Activated T-helper 1 cell treated with anti-CD3 and anti-CD28 coated beads, Interleukin-12 subunit alpha, Interleukin-12 subunit beta, Interleukin-2, Interleukin-4 antibody, amounts not matched to agents 30 ng/mL and 10 ng/mL and 1 ng/mL, durations not matched to agents 14 hours and 24 hours and 36 hours (primary cell): ENCODE data around the gene OGFRL1. TPM values are rescaled to one million over a fixed set of nuclear protein-coding genes. Genes with fewer than 3 reads are reported as not detected.

Experiments
- DNase-seq: peaks from one replicate; pipeline ENCODE4 v3.0.0; 2021; ENCODE audit warnings: low spot score
- H3K27ac Mint-ChIP-seq: one replicate; pipeline ENCODE4 v1.8.0; 2021; ENCODE audit warnings: mild to moderate bottlenecking, mixed read lengths
- H3K27me3 Mint-ChIP-seq: one replicate; pipeline ENCODE4 v1.8.0; 2022; ENCODE audit warnings: mild to moderate bottlenecking, moderate library complexity, mixed read lengths; ENCODE audit not compliant: insufficient read depth
- H3K36me3 Mint-ChIP-seq: one replicate; pipeline ENCODE4 v1.8.0; 2021; ENCODE audit warnings: low read depth, mixed read lengths
- H3K4me1 Mint-ChIP-seq: one replicate; pipeline ENCODE4 v1.8.0; 2021; ENCODE audit warnings: low read depth, mixed read lengths
- H3K4me3 Mint-ChIP-seq: one replicate; pipeline ENCODE4 v1.8.0; 2021; ENCODE audit warnings: mild to moderate bottlenecking, moderate library complexity, mixed read lengths
- H3K9me3 Mint-ChIP-seq: one replicate; pipeline ENCODE4 v1.8.0; 2021; ENCODE audit warnings: mixed read lengths
- intact Hi-C: fragments of 100-400 bp; cut with micrococcal nuclease; formaldehyde crosslinking; loops from one replicate; pipeline ENCODE4 v1.15.1; 2024
- total RNA-seq: library from RNA; stranded (reverse); gene quantifications from 2 replicates; pipeline ENCODE4 v1.2.3, GENCODE V29; 2022

The OGFRL1 gene
- total RNA-seq, 1 donor from 2014 or later, result 4.8 TPM

DNA sequence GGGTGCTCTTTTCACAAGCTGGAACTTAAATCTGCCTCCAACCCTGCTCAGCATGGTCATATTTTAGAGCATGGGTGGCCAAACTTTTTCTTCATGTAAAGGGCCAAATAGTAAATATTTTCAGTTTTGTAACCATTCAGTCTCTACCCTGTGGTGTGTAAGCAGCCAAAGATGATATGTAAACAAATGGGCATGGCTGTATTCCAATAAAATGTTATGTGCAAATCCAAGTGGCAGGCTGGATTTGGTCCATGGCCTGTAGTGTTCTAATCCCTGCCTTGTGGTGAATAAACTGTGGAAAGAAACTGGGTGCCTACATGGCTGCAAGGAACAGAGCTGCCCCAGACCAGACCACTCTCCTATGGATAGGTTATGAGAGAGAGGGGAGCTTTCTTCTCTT, 32.7 kb downstream of the OGFRL1 start:
- H3K27ac Mint-ChIP-seq, result no peak overlapping the region
- H3K4me1 Mint-ChIP-seq, result no peaks in the 10 kb centered on the region
- no peaks in the 10 kb centered on the region for H3K9me3 Mint-ChIP-seq
- no peaks in the 10 kb centered on the region for H3K36me3 Mint-ChIP-seq
- peaks cover 2% of the 10 kb centered on the region for H3K27me3 Mint-ChIP-seq
- no peak for DNase-seq
- intact Hi-C loops, result no loop called here
- no peak overlapping the region for H3K4me3 Mint-ChIP-seq

DNA sequence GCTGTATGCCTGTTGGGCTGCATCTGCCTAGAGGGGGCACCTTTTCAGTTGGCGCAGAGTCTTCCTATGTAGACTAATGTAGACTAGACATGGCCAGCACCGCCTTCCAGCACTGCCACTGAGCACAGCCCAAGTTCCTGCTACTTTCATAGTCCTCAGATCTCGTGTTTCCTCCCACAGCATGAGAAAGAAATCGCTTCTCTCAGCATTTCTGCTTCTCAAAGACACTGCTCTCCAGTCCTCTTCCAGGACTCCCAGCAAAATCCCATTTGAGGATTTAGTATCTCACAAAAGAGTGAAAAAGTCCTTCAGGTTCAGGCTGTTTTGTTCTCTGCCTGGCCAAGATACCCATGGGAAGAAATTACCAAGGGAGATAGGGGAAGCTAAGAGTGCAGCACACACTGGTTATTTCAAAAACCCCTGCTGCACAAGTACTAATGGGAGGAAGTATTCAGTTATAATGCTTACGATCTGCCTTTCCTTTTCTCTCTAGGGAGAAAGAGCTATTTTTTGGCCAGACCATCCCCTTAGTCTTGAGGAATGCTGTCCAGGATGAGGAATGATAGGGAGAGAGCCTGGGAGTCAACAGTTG, 35.7 kb downstream of the OGFRL1 start:
- Mint-ChIP-seq H3K36me3 (no peaks in the 10 kb centered on the region), H3K4me3 (no peak overlapping the region), H3K4me1 (no peaks in the 10 kb centered on the region), H3K9me3 (no peaks in the 10 kb centered on the region), H3K27me3 (peaks cover 3% of the 10 kb centered on the region), H3K27ac (no peak overlapping the region)
- intact Hi-C loops, result no loop called here
- no peak for DNase-seq

DNA sequence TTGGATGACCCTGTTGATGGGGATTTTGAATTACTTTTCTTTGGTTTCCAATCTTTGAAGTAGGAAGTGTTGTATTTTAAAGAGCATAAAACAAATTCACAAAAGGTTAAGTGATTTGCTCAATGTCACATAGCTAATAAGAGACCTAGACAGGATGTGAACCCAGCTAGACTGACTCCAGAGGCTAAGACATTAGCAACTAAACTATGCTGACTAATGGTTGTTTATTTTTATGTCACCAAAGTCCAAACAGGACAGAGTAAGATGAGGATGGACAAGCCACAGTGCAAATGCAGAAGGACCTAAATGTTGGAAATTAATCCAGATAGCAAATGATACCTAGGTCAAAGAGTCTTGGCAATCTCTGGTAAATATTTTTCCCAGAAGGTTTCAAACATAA, 38.0 kb downstream of the OGFRL1 start:
- Mint-ChIP-seq H3K27ac (no peak overlapping the region), H3K9me3 (no peaks in the 10 kb centered on the region), H3K27me3 (peaks cover 3% of the 10 kb centered on the region), H3K4me3 (no peak overlapping the region), H3K4me1 (no peaks in the 10 kb centered on the region), H3K36me3 (no peaks in the 10 kb centered on the region)
- intact Hi-C loops, result no loop called here
- DNase-seq, result no peak

DNA sequence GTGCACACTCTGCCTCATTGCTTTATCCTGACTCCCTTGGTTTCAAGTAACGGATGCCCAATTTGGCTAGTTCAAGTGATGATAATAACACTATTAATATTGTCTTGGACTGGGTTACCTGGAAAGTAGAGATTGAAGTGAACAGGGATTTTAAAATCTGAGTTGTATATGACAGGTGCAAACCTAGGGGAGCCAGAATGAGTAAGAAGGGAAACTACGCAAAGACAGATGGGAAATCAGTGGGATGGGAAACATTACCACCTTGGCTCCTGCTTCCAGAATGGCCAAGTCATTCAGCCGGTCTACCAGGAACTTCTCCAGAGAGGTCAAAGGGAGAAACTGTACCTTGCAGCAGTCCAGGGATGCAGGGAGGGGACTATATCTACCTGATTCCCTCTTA, 41.9 kb downstream of the OGFRL1 start:
- H3K9me3 Mint-ChIP-seq, result no peaks in the 10 kb centered on the region
- no peaks in the 10 kb centered on the region for H3K4me1 Mint-ChIP-seq
- no peak overlapping the region for H3K27ac Mint-ChIP-seq
- no peaks in the 10 kb centered on the region for H3K36me3 Mint-ChIP-seq
- DNase-seq, result no peak
- intact Hi-C loops, result no loop called here
- H3K27me3 Mint-ChIP-seq, result peaks cover 2% of the 10 kb centered on the region
- H3K4me3 Mint-ChIP-seq, result no peak overlapping the region

DNA sequence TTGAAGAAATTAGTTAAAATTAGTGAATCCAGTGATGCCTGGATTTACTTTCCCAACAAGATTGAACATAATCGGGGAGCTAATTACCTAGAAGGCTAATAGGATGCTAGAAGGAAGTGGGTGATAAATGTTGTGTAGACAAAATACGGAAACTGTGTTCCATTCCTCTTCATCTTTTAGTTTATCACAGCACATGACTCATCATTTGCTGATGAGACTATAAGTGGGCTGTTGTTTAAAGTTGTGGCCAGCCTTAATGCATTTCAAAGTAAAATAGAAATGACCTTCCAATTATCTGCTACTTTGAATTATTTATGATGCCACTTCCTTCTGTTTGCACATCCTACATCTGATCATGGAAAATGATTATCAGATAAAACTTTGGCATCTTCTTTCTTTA, 43.4 kb downstream of the OGFRL1 start:
- Mint-ChIP-seq H3K36me3 (no peaks in the 10 kb centered on the region), H3K27ac (no peak overlapping the region), H3K9me3 (no peaks in the 10 kb centered on the region), H3K4me1 (no peaks in the 10 kb centered on the region), H3K27me3 (peaks cover 2% of the 10 kb centered on the region), H3K4me3 (no peak overlapping the region)
- intact Hi-C loops, result no loop called here
- no peak for DNase-seq

DNA sequence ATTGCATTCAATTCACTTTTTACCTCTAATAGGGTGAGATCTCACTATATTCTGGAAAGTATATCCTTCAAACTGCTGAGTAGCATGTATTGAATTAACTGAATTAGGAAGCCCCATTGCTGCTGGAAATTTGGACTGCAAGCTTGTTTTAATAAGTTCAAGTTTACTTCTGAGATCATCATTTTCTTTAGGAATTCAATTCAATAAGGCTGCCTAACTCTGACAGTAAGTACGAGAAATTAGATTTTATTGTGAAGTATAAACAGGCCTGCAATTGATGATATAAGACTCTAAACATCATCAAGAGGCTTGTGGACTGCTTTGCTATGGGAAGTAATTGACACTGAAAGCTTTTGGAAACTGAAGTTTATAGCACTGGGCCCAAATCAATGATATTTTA, 44.4 kb downstream of the OGFRL1 start:
- Mint-ChIP-seq H3K9me3 (no peaks in the 10 kb centered on the region), H3K36me3 (no peaks in the 10 kb centered on the region), H3K4me1 (no peaks in the 10 kb centered on the region), H3K27ac (no peak overlapping the region), H3K4me3 (no peak overlapping the region), H3K27me3 (no peaks in the 10 kb centered on the region)
- intact Hi-C loops, result no loop called here
- no peak for DNase-seq

DNA sequence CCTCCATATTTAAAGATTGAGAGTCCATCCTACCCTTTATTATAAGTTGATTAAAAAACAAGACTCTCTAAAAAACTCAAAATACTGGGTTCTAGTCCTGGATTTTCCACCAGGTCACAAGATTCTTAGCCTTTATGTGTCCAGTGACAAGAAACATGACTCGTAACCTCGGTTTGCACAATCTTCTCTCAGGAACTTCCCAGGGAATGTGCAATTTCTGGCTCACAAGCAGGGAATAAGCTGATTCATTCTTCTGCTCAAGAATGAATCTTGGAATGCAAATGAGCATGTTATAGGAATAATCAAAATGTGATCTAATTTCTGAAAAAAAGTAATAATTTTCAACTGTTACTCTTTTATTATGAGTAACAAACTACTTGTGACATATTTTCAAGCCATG, 45.1 kb downstream of the OGFRL1 start:
- H3K4me1 Mint-ChIP-seq, result no peaks in the 10 kb centered on the region
- no peak for DNase-seq

DNA sequence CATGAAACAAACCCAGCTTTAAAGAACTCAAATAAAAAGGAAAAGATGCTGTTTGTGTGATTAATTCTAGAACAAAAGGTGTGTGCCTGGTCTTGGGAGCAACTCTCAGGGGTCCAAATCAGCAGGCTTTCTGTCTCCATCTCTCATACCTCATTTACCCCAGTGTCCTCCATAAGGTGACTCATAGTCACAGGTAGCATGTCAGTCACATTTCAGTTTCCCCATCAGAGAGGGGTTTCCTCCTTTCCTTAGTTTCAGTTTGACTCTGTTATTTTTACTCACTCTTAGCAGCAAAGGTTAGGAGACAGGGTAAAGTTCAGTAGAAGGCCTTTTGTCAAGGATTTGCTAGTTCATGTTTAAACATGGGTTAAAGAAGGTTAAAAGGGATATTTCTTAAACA, 46.2 kb downstream of the OGFRL1 start:
- Mint-ChIP-seq H3K27me3 (no peaks in the 10 kb centered on the region), H3K9me3 (no peaks in the 10 kb centered on the region), H3K27ac (no peak overlapping the region), H3K36me3 (no peaks in the 10 kb centered on the region), H3K4me3 (no peak overlapping the region), H3K4me1 (no peaks in the 10 kb centered on the region)
- DNase-seq, result no peak
- intact Hi-C loops, result no loop called here

More for the DNA sequence above, 45.1 kb downstream of the OGFRL1 start:
- intact Hi-C loops, result no loop called here
- Mint-ChIP-seq H3K36me3 (no peaks in the 10 kb centered on the region), H3K4me3 (no peak overlapping the region), H3K9me3 (no peaks in the 10 kb centered on the region), H3K27me3 (no peaks in the 10 kb centered on the region), H3K27ac (no peak overlapping the region)

DNA sequence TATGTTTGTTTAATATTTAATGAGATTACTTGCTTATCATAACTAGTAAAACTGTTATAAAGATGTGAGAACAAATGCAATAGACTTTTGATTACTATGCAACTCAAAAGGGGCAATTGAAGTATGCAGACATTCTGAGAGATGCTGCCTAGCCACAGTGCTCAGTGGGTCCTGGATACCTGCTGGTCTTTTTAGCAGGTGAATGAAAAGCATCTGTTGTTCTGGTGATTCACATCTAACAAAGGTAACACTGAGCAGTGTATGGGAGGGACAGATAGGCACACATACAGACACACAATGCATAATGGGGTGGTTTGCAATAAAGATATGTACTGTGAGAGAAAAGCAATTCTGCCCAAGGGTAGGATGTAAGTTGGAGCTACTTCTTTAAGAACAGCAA, 46.9 kb downstream of the OGFRL1 start:
- H3K36me3 Mint-ChIP-seq, result no peaks in the 10 kb centered on the region
- no peak for DNase-seq
- H3K27me3 Mint-ChIP-seq, result no peaks in the 10 kb centered on the region
- no peak overlapping the region for H3K4me3 Mint-ChIP-seq
- H3K27ac Mint-ChIP-seq, result no peak overlapping the region
- no peaks in the 10 kb centered on the region for H3K4me1 Mint-ChIP-seq
- intact Hi-C loops, result no loop called here
- H3K9me3 Mint-ChIP-seq, result no peaks in the 10 kb centered on the region

DNA sequence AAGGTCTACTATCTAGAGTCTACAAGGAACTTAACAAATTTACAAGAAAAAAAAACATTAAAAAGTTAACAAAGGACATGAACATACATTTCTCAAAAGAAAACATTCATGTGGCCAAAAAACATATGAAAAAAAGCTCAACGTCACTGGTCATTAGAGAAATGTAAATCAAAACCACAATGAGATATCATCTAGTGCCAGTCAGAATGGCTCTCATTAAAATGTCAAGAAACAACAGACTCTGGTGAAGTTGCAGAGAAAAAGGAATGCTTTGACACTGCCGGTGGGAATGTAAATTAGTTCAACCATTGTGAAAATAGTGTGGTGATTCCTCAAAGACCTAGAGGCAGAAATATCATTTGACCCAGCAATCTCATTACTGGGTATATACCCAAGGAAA, 48.3 kb downstream of the OGFRL1 start:
- Mint-ChIP-seq H3K27me3 (no peaks in the 10 kb centered on the region), H3K27ac (no peak overlapping the region), H3K9me3 (no peaks in the 10 kb centered on the region), H3K36me3 (no peaks in the 10 kb centered on the region), H3K4me3 (no peak overlapping the region), H3K4me1 (no peaks in the 10 kb centered on the region)
- intact Hi-C loops, result no loop called here
- no peak for DNase-seq

DNA sequence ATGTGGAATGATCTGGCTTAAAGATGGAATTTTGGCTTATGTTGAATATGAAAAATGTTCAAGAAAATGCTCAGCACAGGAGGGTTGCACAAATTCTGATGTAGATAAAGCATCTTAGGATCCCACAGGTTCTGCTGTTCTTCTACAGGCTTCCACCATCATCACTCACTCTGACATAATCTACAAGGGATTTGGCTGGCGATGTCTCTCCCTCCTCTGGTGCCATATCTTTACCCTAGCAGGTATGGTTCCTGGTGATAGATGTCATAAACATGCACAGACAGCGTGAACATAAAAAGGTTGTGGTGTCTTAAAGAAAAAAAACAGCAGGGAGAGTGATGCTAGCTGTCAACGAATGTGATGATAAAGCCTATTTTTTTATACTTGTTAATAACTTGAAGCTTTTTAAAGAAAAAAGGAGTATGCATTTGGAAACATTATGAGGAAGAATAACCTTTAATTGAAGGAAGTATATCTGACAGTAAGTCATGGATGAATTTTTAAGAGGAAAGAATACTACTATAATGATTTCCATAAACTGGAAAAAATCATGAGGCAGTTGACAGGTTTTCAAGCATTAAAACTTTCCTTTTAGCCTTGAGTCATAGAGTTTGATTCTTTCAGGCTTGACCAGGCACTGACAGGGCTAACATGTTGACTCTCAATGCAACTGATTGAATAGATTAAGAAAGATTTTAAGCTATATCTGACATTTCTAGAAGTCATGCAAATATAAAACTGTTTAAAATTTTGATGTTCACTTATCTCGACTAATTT, 50.1 kb downstream of the OGFRL1 start:
- Mint-ChIP-seq H3K9me3 (no peaks in the 10 kb centered on the region), H3K27ac (no peak overlapping the region)

DNA sequence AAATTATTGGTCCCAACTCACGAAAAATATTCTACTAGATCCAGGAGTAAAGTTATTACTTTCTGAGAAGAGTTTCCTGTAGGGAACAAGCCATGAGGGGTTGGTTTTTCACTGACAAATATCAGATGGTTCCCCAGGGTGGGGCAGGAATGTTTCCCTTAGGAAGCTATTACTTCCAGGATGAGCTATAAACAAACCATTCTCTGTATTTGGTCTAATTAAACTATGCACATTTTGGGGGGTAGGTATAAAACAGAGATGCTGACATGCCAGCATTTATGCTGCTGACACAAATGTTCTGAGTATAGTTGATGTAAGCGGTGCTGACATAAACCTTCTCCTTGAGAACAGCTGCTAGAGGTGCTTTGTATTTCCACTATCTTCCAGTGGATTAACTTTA, 54.2 kb downstream of the OGFRL1 start:
- intact Hi-C loops, result no loop called here
- Mint-ChIP-seq H3K4me3 (no peak overlapping the region), H3K4me1 (no peaks in the 10 kb centered on the region), H3K27me3 (no peaks in the 10 kb centered on the region), H3K9me3 (no peaks in the 10 kb centered on the region), H3K27ac (no peak overlapping the region), H3K36me3 (no peaks in the 10 kb centered on the region)
- no peak for DNase-seq

More for the DNA sequence above, 50.1 kb downstream of the OGFRL1 start:
- no peak for DNase-seq
- intact Hi-C loops, result no loop called here
- no peak overlapping the region for H3K4me3 Mint-ChIP-seq
- no peaks in the 10 kb centered on the region for H3K36me3 Mint-ChIP-seq
- H3K4me1 Mint-ChIP-seq, result no peaks in the 10 kb centered on the region
- no peaks in the 10 kb centered on the region for H3K27me3 Mint-ChIP-seq

DNA sequence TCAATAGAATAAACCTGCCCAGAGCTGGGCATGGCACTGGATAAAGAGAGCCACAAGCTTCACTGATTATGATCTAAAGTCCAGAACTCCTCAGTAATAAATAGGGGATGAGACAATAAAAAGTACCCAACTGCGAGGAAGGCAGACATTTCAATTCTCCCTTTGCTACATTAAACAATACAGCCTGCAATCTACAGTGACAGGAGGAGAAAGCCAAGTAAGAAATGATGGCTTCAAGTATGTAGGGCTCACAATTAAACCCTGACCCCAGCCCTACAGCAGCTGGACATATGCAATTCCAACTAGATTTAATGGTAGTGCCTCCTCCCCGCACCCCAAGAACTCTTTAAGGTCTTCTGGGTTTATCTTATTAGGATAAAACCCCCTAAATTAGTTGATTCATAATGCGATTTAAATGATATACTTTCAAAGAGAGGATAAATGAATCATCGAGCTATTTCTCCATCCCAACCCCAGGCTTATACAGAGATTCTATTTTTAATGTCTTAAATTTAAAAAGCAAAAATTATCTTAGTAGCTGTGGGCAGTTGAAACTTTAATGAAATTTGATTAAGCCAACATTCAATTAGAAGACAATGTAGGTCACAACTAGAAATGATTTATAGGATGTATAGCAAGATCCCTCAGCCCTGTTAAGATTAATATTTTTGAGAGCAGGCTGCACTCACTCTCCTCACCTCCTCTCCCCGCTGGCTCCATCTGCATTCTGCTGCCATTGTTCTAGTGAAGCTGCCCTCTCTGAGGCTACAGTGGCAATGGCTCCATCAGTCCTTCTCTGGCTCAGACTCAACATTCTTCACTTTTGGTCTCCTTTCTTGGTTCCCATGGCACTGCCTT, 57.1 kb downstream of the OGFRL1 start:
- Mint-ChIP-seq H3K27me3 (no peaks in the 10 kb centered on the region), H3K4me3 (no peak overlapping the region), H3K9me3 (no peaks in the 10 kb centered on the region), H3K27ac (no peak overlapping the region), H3K36me3 (no peaks in the 10 kb centered on the region), H3K4me1 (no peaks in the 10 kb centered on the region)
- no peak for DNase-seq
- intact Hi-C loops, result loop anchor here (5.0 kb wide), 1 partner anchor 1123 kb away; no protein-coding TSS in a partner anchor
